Mesothelial cell of epicardium (in vitro differentiated cells): ENCODE results near the gene ADCY7. TPM values are rescaled to one million over a fixed set of nuclear protein-coding genes. Genes with fewer than 3 reads are reported as not detected.

Source experiments
- DNase-seq, 2 experiments: peaks; one replicate each; pipeline ENCODE4 v3.0.0; 2021; ENCODE audit warnings: low spot score in 2 of 2; ENCODE audit not compliant: unreplicated experiment in 2 of 2
- H3K27ac Mint-ChIP-seq: 2 replicates; pipeline ENCODE4 v1.8.0; 2021; ENCODE audit warnings: mixed read lengths
- H3K27me3 Mint-ChIP-seq: 2 replicates; pipeline ENCODE4 v1.8.0; 2021; ENCODE audit warnings: low read depth, mixed read lengths
- H3K36me3 Mint-ChIP-seq: 2 replicates; pipeline ENCODE4 v1.8.0; 2021; ENCODE audit warnings: mixed read lengths
- H3K4me1 Mint-ChIP-seq: 2 replicates; pipeline ENCODE4 v1.8.0; 2021; ENCODE audit warnings: mixed read lengths
- H3K4me3 Mint-ChIP-seq: 2 replicates; pipeline ENCODE4 v1.8.0; 2021; ENCODE audit warnings: mild to moderate bottlenecking, moderate library complexity, mixed read lengths
- H3K9me3 Mint-ChIP-seq: 2 replicates; pipeline ENCODE4 v1.8.0; 2021; ENCODE audit warnings: mixed read lengths
- CTCF ChIP-seq: fragments of 200-600 bp; sonication (generic); IDR thresholded peaks from one replicate; pipeline ENCODE4 v1.5.0; 2021; ENCODE audit warnings: antibody characterized with exemption; ENCODE audit not compliant: unreplicated experiment
- total RNA-seq: library from RNA; stranded (reverse); gene quantifications from 3 replicates; pipeline ENCODE4 v1.2.1, GENCODE V29; 2021

Gene ADCY7
- total RNA-seq, result 23.5 to 25.7 TPM (median 24.8 TPM) in 3 replicates

- TF ChIP-seq CTCF, result no peak
- Mint-ChIP-seq H3K4me3 (peak within 1 kb of the TSS; percentile 49), H3K27ac (peak within 1 kb of the TSS; percentile 64), H3K27me3 (no peaks in the 10 kb centered on the region), H3K9me3 (peaks cover 3% of the 10 kb centered on the region), H3K4me1 (peaks cover 9% of the 10 kb centered on the region), H3K36me3 (peaks cover 1% of the 10 kb centered on the region)
- DNase-seq, result peak in 1 of 2 experiments; percentile 64
Measured at GRCh38 chr16:50266337-50267091, at the start of gene ADCY7. ADCY7 (plus strand) TSS chr16:50266551; CDS start chr16:50288180, 21,629 bp downstream.

GRCh38 chr16:50219402-50219975, 46.9 kb upstream of the ADCY7 start:
- Mint-ChIP-seq H3K27ac (no peak overlapping the region), H3K9me3 (no peaks in the 10 kb centered on the region), H3K27me3 (no peaks in the 10 kb centered on the region), H3K36me3 (peaks cover 3% of the 10 kb centered on the region), H3K4me3 (no peak overlapping the region), H3K4me1 (no peaks in the 10 kb centered on the region)
- no peak for TF ChIP-seq CTCF
- DNase-seq, result no peak

GRCh38 chr16:50224286-50224685, 42.1 kb upstream of the ADCY7 start:
- Mint-ChIP-seq H3K4me3 (no peak overlapping the region), H3K36me3 (peaks cover 17% of the 10 kb centered on the region)

GRCh38 chr16:50227120-50227519, 39.2 kb upstream of the ADCY7 start:
- Mint-ChIP-seq H3K27me3 (no peaks in the 10 kb centered on the region), H3K4me1 (no peaks in the 10 kb centered on the region), H3K27ac (no peak overlapping the region), H3K36me3 (peaks cover 20% of the 10 kb centered on the region), H3K4me3 (no peak overlapping the region), H3K9me3 (no peaks in the 10 kb centered on the region)
- DNase-seq, result no peak
- TF ChIP-seq CTCF, result no peak

More at GRCh38 chr16:50224286-50224685, 42.1 kb upstream of the ADCY7 start:
- Mint-ChIP-seq H3K27ac (no peak overlapping the region), H3K9me3 (no peaks in the 10 kb centered on the region), H3K27me3 (no peaks in the 10 kb centered on the region), H3K4me1 (no peaks in the 10 kb centered on the region)
- DNase-seq, result no peak
- no peak for TF ChIP-seq CTCF

- Mint-ChIP-seq H3K36me3 (peaks cover 20% of the 10 kb centered on the region), H3K27me3 (no peaks in the 10 kb centered on the region), H3K27ac (no peak overlapping the region), H3K9me3 (no peaks in the 10 kb centered on the region), H3K4me3 (no peak overlapping the region), H3K4me1 (no peaks in the 10 kb centered on the region)
- no peak for DNase-seq
- no peak for TF ChIP-seq CTCF
Measured at GRCh38 chr16:50227665-50228064, 38.7 kb upstream of the ADCY7 start.
